MV-4-11 (cell line): ENCODE data around the gene CALHM4.

ENCODE experiments used
- DNase-seq: peaks from one replicate; lab custom pipeline; 2025; lab: John Stamatoyannopoulos, UW

CALHM4 gene

GRCh38 chr6:116542426-116542825 lies 11.1 kb upstream of the CALHM4 start:
- no peak for DNase-seq

- DNase-seq = no peak
Observed at GRCh38 chr6:116543149-116543548, 10.4 kb upstream of the CALHM4 start.

- DNase-seq = no peak
Observed at GRCh38 chr6:116545651-116546050, 7.9 kb upstream of the CALHM4 start, which contains the start of gene TRAPPC3L. TRAPPC3L (minus strand) TSS chr6:116545684; CDS start chr6:116545514, 170 bp downstream.

- no peak for DNase-seq
Observed at GRCh38 chr6:116547358-116547757, 6.2 kb upstream of the CALHM4 start.

- no peak for DNase-seq
Observed at GRCh38 chr6:116550796-116551195, 2.8 kb upstream of the CALHM4 start.

- no peak for DNase-seq
Observed at GRCh38 chr6:116556065-116556464, 2.5 kb downstream of the CALHM4 start.

- no peak for DNase-seq
Observed at GRCh38 chr6:116556814-116557415, 3.4 kb downstream of the CALHM4 start.

- no peak for DNase-seq
Observed at GRCh38 chr6:116557893-116558292, 4.3 kb downstream of the CALHM4 start.

- no peak for DNase-seq
Observed at GRCh38 chr6:116560130-116560529, 6.6 kb downstream of the CALHM4 start.

GRCh38 chr6:116561377-116562018 lies 7.9 kb downstream of the CALHM4 start:
- peak; percentile 39 for DNase-seq

GRCh38 chr6:116562019-116562403 lies 8.5 kb downstream of the CALHM4 start:
- DNase-seq = no peak

- DNase-seq = no peak
Observed at GRCh38 chr6:116562614-116563013, 9.1 kb downstream of the CALHM4 start.

- no peak for DNase-seq
Observed at GRCh38 chr6:116563830-116564229, 10.3 kb downstream of the CALHM4 start.

- no peak for DNase-seq
Observed at GRCh38 chr6:116564311-116564710, 10.8 kb downstream of the CALHM4 start.

- no peak for DNase-seq
Observed at GRCh38 chr6:116564921-116565872, 11.6 kb downstream of the CALHM4 start.

- no peak for DNase-seq
Observed at GRCh38 chr6:116568111-116568510, 14.6 kb downstream of the CALHM4 start.

- peak; percentile 3 for DNase-seq
Observed at GRCh38 chr6:116568821-116569755, 15.5 kb downstream of the CALHM4 start.

- peak; percentile 99 for DNase-seq
Observed at GRCh38 chr6:116570856-116571682, 17.5 kb downstream of the CALHM4 start, which contains the start of gene RWDD1. RWDD1 (plus strand) TSS chr6:116571504; CDS start chr6:116571583, 79 bp downstream.

GRCh38 chr6:116571683-116572000 lies 18.1 kb downstream of the CALHM4 start:
- DNase-seq = no peak

- DNase-seq = peak; percentile 2
Observed at GRCh38 chr6:116572162-116572561, 18.6 kb downstream of the CALHM4 start.

- DNase-seq = no peak
Observed at GRCh38 chr6:116575227-116575626, 21.7 kb downstream of the CALHM4 start.
